H1 (cell line): ENCODE data around the gene MRFAP1. TPM values are rescaled to one million over a fixed set of nuclear protein-coding genes. Genes with fewer than 3 reads are reported as not detected.

ENCODE experiments used
- CTCF ChIA-PET: fragments of 300-600 bp; sonication (Branson Sonifier 250); formaldehyde crosslinking; loops from one replicate; lab custom pipeline; 2021; ENCODE audit not compliant: partially characterized antibody; lab: Charles Lee
- POLR2A ChIA-PET: fragments of 300-600 bp; sonication (Branson Sonifier 250); formaldehyde crosslinking; loops from one replicate; lab custom pipeline; 2021; ENCODE audit warnings: inconsistent platforms; ENCODE audit not compliant: partially characterized antibody; lab: Charles Lee
- DNase-seq, 2 experiments: peaks; one replicate each; pipeline versions ENCODE4 v3.0.0 to v3.0.0-alpha.2; 2010 to 2022; ENCODE audit warnings: low spot score in 2 of 2, low read depth in 1 of 2, mixed read lengths in 1 of 2
- FAIRE-seq: peaks from 2 replicates; lab custom pipeline; 2011; peaks lifted over from hg19 to GRCh38; lab: Jason Lieb, UNC
- H2AFZ ChIP-seq: 2 replicates; pipeline ENCODE4 v1.8.1; 2012; ENCODE audit warnings: low read length, inconsistent platforms
- H2AK5ac ChIP-seq: 2 replicates; pipeline ENCODE4 v1.6.1; 2013; ENCODE audit warnings: low read depth, low read length
- H2BK120ac ChIP-seq: replicated peaks from 2 replicates; pipeline ENCODE3; 2013; ENCODE audit warnings: low read depth, low read length, inconsistent platforms
- H2BK12ac ChIP-seq: 2 replicates; pipeline ENCODE4 v1.6.1; 2013; ENCODE audit warnings: low read depth, low read length
- H2BK15ac ChIP-seq: 2 replicates; pipeline ENCODE4 v1.6.1; 2013; ENCODE audit warnings: low read length
- H2BK20ac ChIP-seq: 2 replicates; pipeline ENCODE4 v1.6.1; 2013; ENCODE audit warnings: low read length
- H2BK5ac ChIP-seq: 2 replicates; pipeline ENCODE4 v1.6.1; 2013; ENCODE audit warnings: low read depth, low read length
- H3K14ac ChIP-seq: 2 replicates; pipeline ENCODE4 v1.6.1; 2013; ENCODE audit warnings: inconsistent platforms; ENCODE audit not compliant: insufficient read length
- H3K18ac ChIP-seq: 2 replicates; pipeline ENCODE4 v1.6.1; 2013; ENCODE audit warnings: low read length; ENCODE audit errors: extremely low read depth
- H3K23ac ChIP-seq: 2 replicates; pipeline ENCODE4 v1.6.1; 2013; ENCODE audit warnings: inconsistent platforms; ENCODE audit not compliant: insufficient read length
- H3K23me2 ChIP-seq: 2 replicates; pipeline ENCODE4 v1.6.1; 2013; ENCODE audit warnings: low read depth, low read length
- H3K27ac ChIP-seq: 2 replicates; pipeline ENCODE4 v1.6.1; 2011; ENCODE audit warnings: low read depth, low read length, inconsistent platforms
- H3K27me3 ChIP-seq, 4 experiments: replicated peaks in 1 of 4; 1 replicate in 1 of 4; 2 replicates in 3 of 4; pipeline versions ENCODE4 v1.6.1 to v1.8.1; 2011 to 2013; ENCODE audit warnings: low read length in 3 of 4, mild to moderate bottlenecking in 3 of 4, inconsistent platforms in 2 of 4, mixed read lengths in 2 of 4, moderate library complexity in 1 of 4; ENCODE audit not compliant: control insufficient read depth in 3 of 4, insufficient read depth in 3 of 4; ENCODE audit errors: extremely low read depth in 1 of 4
- H3K36me3 ChIP-seq, 4 experiments: 2 replicates each; pipeline versions ENCODE4 v1.6.1 to v1.8.1; 2011 to 2013; ENCODE audit warnings: mild to moderate bottlenecking in 4 of 4, low read length in 3 of 4, moderate library complexity in 2 of 4, control low read depth in 1 of 4, inconsistent platforms in 1 of 4; ENCODE audit not compliant: insufficient read depth in 4 of 4, control insufficient read depth in 2 of 4
- H3K4ac ChIP-seq: replicated peaks from 2 replicates; pipeline ENCODE3; 2013; ENCODE audit warnings: low read length, low read depth, mixed read lengths, inconsistent platforms; ENCODE audit not compliant: insufficient read length
- H3K4me1 ChIP-seq, 4 experiments: replicated peaks in 1 of 4; 1 replicate in 1 of 4; 2 replicates in 3 of 4; pipeline versions ENCODE4 v1.6.1 to v1.8.1; 2011 to 2013; ENCODE audit warnings: low read length in 3 of 4, inconsistent platforms in 2 of 4, mixed read lengths in 1 of 4; ENCODE audit not compliant: insufficient read depth in 4 of 4, control insufficient read depth in 3 of 4
- H3K4me2 ChIP-seq, 2 experiments: 2 replicates each; pipeline versions ENCODE4 v1.6.1 to v1.8.1; 2011 to 2013; ENCODE audit warnings: low read depth in 2 of 2, low read length in 2 of 2, control low read depth in 1 of 2, inconsistent platforms in 1 of 2, mild to moderate bottlenecking in 1 of 2; ENCODE audit not compliant: insufficient read depth in 1 of 2
- H3K4me3 ChIP-seq, 4 experiments: fragments of 200-600, 300-600 bp in 1 of 4; sonication (generic), shearing (Covaris generic), sonication (Bioruptor Twin) in 1 of 4; 2 replicates each; pipeline versions ENCODE4 v1.5.1 to v1.8.1; 2011 to 2016; ENCODE audit warnings: low read length in 4 of 4, low read depth in 3 of 4, control low read depth in 2 of 4, inconsistent platforms in 2 of 4, mild to moderate bottlenecking in 2 of 4, mixed read lengths in 1 of 4, moderate library complexity in 1 of 4; ENCODE audit not compliant: insufficient read depth in 2 of 4; ENCODE audit errors: extremely low read depth in 1 of 4
- H3K56ac ChIP-seq: replicated peaks from 2 replicates; pipeline ENCODE3; 2013; ENCODE audit warnings: low read depth, mild to moderate bottlenecking, mixed read lengths, low read length, inconsistent platforms; ENCODE audit not compliant: insufficient read length
- H3K79me1 ChIP-seq: 2 replicates; pipeline ENCODE4 v1.6.1; 2013; ENCODE audit warnings: low read depth, low read length, control low read depth
- H3K79me2 ChIP-seq, 2 experiments: 2 replicates each; pipeline versions ENCODE4 v1.6.1 to v1.8.1; 2012 to 2013; ENCODE audit warnings: low read length in 2 of 2, mild to moderate bottlenecking in 2 of 2, inconsistent platforms in 1 of 2; ENCODE audit not compliant: insufficient read depth in 2 of 2, control insufficient read depth in 1 of 2
- H3K9ac ChIP-seq, 4 experiments: replicated peaks in 1 of 4; 1 replicate in 1 of 4; 2 replicates in 3 of 4; pipeline versions ENCODE4 v1.6.1 to v1.8.1; 2011 to 2013; ENCODE audit warnings: low read depth in 3 of 4, low read length in 3 of 4, control low read depth in 2 of 4, mild to moderate bottlenecking in 2 of 4, moderate library complexity in 2 of 4, inconsistent platforms in 1 of 4; ENCODE audit errors: extremely low read depth in 1 of 4
- H3K9me3 ChIP-seq, 2 experiments: 2 replicates each; pipeline versions ENCODE4 v1.6.1 to v1.8.1; 2012 to 2013; ENCODE audit warnings: mild to moderate bottlenecking in 2 of 2, moderate library complexity in 2 of 2, control low read depth in 1 of 2, inconsistent platforms in 1 of 2, low read depth in 1 of 2, low read length in 1 of 2, mixed read lengths in 1 of 2; ENCODE audit not compliant: insufficient read depth in 2 of 2
- H4K20me1 ChIP-seq, 2 experiments: replicated peaks in 1 of 2; 2 replicates each; pipeline versions ENCODE3 to v1.8.1; 2011 to 2013; ENCODE audit warnings: inconsistent platforms in 2 of 2, low read length in 2 of 2, mild to moderate bottlenecking in 1 of 2; ENCODE audit not compliant: insufficient read depth in 2 of 2, control insufficient read depth in 1 of 2
- H4K5ac ChIP-seq: 2 replicates; pipeline ENCODE4 v1.6.1; 2013; ENCODE audit warnings: low read length, low read depth, mixed read lengths, inconsistent platforms; ENCODE audit not compliant: insufficient read length
- H4K8ac ChIP-seq: 2 replicates; pipeline ENCODE4 v1.8.0; 2013; ENCODE audit warnings: mild to moderate bottlenecking, moderate library complexity, low read length, inconsistent platforms; ENCODE audit not compliant: insufficient read depth; ENCODE audit errors: extremely low read depth
- H4K91ac ChIP-seq: replicated peaks from 2 replicates; pipeline ENCODE3; 2013; ENCODE audit warnings: low read length, mixed read lengths, inconsistent platforms; ENCODE audit not compliant: insufficient read length
- HDAC6 ChIP-seq: IDR thresholded peaks from one replicate; pipeline ENCODE4 v1.7.1; 2012; ENCODE audit warnings: low read depth, mild to moderate bottlenecking, inconsistent platforms, low read length, moderate library complexity
- SIN3A ChIP-seq, 2 experiments: IDR thresholded peaks in 1 of 2; conservative IDR thresholded peaks in 1 of 2; 2 replicates each; pipeline ENCODE4 v1.6.1; 2011 to 2012; ENCODE audit warnings: low read length in 2 of 2, improper control_type of control experiment in 1 of 2, low read depth in 1 of 2, mild to moderate bottlenecking in 1 of 2
- whole genome bisulfite sequencing, 2 experiments: shearing (Covaris generic) in 1 of 2; methylation state at CpG; one replicate each; pipeline versions ENCODE4 v1.1.6 to v1.1.7; 2013 to 2015; ENCODE audit warnings: low lambda C conversion rate in 2 of 2, mixed read lengths in 2 of 2, inconsistent platforms in 1 of 2, low coverage in 1 of 2, missing lambda C conversion rate in 1 of 2; ENCODE audit not compliant: insufficient replicate concordance in 2 of 2, insufficient coverage in 1 of 2, insufficient read length in 1 of 2; ENCODE audit errors: extremely low coverage in 1 of 2, missing lambda C conversion rate in 1 of 2; 5-methylcytosine and 5-hydroxymethylcytosine counted together
- polyA plus RNA-seq, 7 experiments: library from polyadenylated mRNA; depleted of rRNA in 3 of 7; stranded (reverse) in 5 of 7; unstranded in 2 of 7; fragments of >200 nt in 5 of 7; fragments of 200-250 nt in 2 of 7; gene quantifications; 1 replicate in 5 of 7; 2 replicates in 1 of 7; 4 replicates in 1 of 7; pipeline versions ENCODE4 v1.2.1 to v1.2.3, GENCODE V29; 2011 to 2013; ENCODE audit warnings: missing spikeins in 2 of 7, mixed read lengths in 2 of 7
- total RNA-seq: library from RNA; stranded (reverse); fragmentation: NEBNext Ultra II Directional; extraction: Animal tissue kit (Norgen Biotek cat#: 25700); gene quantifications from 2 replicates; pipeline ENCODE4 v1.2.1, GENCODE V29; 2021

MRFAP1 gene
- total and polyA plus RNA-seq, 2 of the 8 experiments (the other 6 are each of a cell fraction or from before 2014, with no cell fraction given), result 108 to 307 TPM

- Histone ChIP-seq H3K79me2 (peaks cover 9 to 29% of the 10 kb centered on the region in 2 experiments), H3K27ac (peak overlapping the region; percentile 82), H3K79me1 (peaks cover 7% of the 10 kb centered on the region), H3K4me3 (peak overlapping the region; percentile 73 to 100 (median 96)), H2BK20ac (no peak overlapping the region), H4K91ac (peak overlapping the region; percentile 30), H2BK12ac (no peak overlapping the region; the same call in 1 of the 2 replicates), H3K18ac (peak overlapping the region; percentile 83), H3K4me1 (peaks cover 0 to 9% (median 0%) of the 10 kb centered on the region in 4 experiments; a peak in 3 of 7 replicates), H3K56ac (peak overlapping the region; percentile 69), H3K14ac (no peak overlapping the region), H3K23me2 (peaks cover 10% of the 10 kb centered on the region), H3K4me2 (peak overlapping the region; percentile 91 to 98), H3K23ac (no peak overlapping the region), H2AK5ac (no peak overlapping the region), H2AFZ (no peak overlapping the region), H2BK5ac (peak overlapping the region; percentile 95; the same call in 1 of the 2 replicates), H3K9me3 (no peaks in the 10 kb centered on the region), H3K27me3 (no peaks in the 10 kb centered on the region), H4K8ac (peak overlapping the region; percentile 94), H3K36me3 (peaks cover 0 to 22% (median 9%) of the 10 kb centered on the region in 4 experiments; a peak in 5 of 8 replicates), H4K20me1 (peaks cover 10 to 11% of the 10 kb centered on the region in 2 experiments), H3K4ac (peak overlapping the region; percentile 98), H2BK15ac (no peak overlapping the region), H2BK120ac (no peak overlapping the region), H4K5ac (no peak overlapping the region), H3K9ac (peak overlapping the region; percentile 89 to 98 (median 91))
- DNase-seq (no peak), FAIRE-seq (no peak)
- ChIA-PET CTCF (interaction anchor here (0.7 to 1.5 kb wide), 10 partner anchors 8 to 391 kb away, joined by 3 to 5 read pairs (median 3); no protein-coding TSS in a partner anchor), POLR2A (interaction anchor here (0.6 to 5.7 kb wide), 13 partner anchors 9 to 76 kb away, joined by 3 to 36 read pairs (median 3); a partner anchor contains a TSS)
- no peak for TF ChIP-seq HDAC6
- TF ChIP-seq SIN3A (conservative IDR thresholded peaks at IDR 0.05 in 1 of 2, IDR thresholded peaks at IDR 0.05 in 1 of 2; ENCODE audit: low read depth in 1 of 2, low read length in 2 of 2), result no peak
- WGBS, 2 experiments, result 7% methylated on average over 46 of the region's 50 CpGs; no CpG with 5 or more reads in 1 of the 2 experiments
These were observed 882 bp downstream of the MRFAP1 start for GRCh38 chr4:6641164-6641970.
